H9 (cell line): Measurements from ENCODE around the gene PPARA. TPM values are rescaled to one million over a fixed set of nuclear protein-coding genes. Genes with fewer than 3 reads are reported as not detected.

Experiments
- DNase-seq: peaks from one replicate; pipeline ENCODE4 v3.0.0-alpha.2; 2017
- H2AFZ ChIP-seq: one replicate; pipeline ENCODE4 v1.6.1; 2013; ENCODE audit warnings: mild to moderate bottlenecking, low read length, control low read depth, moderate library complexity
- H2AK5ac ChIP-seq: 2 replicates; pipeline ENCODE4 v1.6.1; 2013; ENCODE audit warnings: low read length, control low read depth, mixed read lengths; ENCODE audit not compliant: insufficient read length
- H2BK120ac ChIP-seq: one replicate; pipeline ENCODE4 v1.6.1; 2013; ENCODE audit warnings: low read depth, mild to moderate bottlenecking, low read length, control low read depth, inconsistent platforms; ENCODE audit not compliant: poor library complexity, severe bottlenecking
- H2BK12ac ChIP-seq: 2 replicates; pipeline ENCODE4 v1.6.1; 2013; ENCODE audit warnings: low read length, control low read depth, mixed read lengths, low read depth; ENCODE audit not compliant: insufficient read length
- H2BK15ac ChIP-seq: 2 replicates; pipeline ENCODE4 v1.6.1; 2013; ENCODE audit warnings: low read depth, low read length, control low read depth
- H2BK20ac ChIP-seq: one replicate; pipeline ENCODE4 v1.6.1; 2013; ENCODE audit warnings: low read depth, mild to moderate bottlenecking, low read length, control low read depth, inconsistent platforms; ENCODE audit not compliant: poor library complexity, severe bottlenecking
- H2BK5ac ChIP-seq: 2 replicates; pipeline ENCODE4 v1.6.1; 2013; ENCODE audit warnings: low read length, control low read depth, mixed read lengths; ENCODE audit not compliant: insufficient read length
- H3K14ac ChIP-seq: 2 replicates; pipeline ENCODE4 v1.6.1; 2013; ENCODE audit warnings: low read length, control low read depth; ENCODE audit not compliant: insufficient read depth
- H3K18ac ChIP-seq: 2 replicates; pipeline ENCODE4 v1.6.1; 2013; ENCODE audit warnings: low read depth, mild to moderate bottlenecking, mixed read lengths, low read length, control low read depth; ENCODE audit not compliant: insufficient read length
- H3K23ac ChIP-seq: 2 replicates; pipeline ENCODE4 v1.6.1; 2013; ENCODE audit warnings: low read length, control low read depth, mixed read lengths, low read depth; ENCODE audit not compliant: insufficient read length
- H3K23me2 ChIP-seq: 2 replicates; pipeline ENCODE4 v1.6.1; 2013; ENCODE audit warnings: low read depth, mild to moderate bottlenecking, mixed read lengths, low read length, control low read depth; ENCODE audit not compliant: insufficient read length, poor library complexity, severe bottlenecking
- H3K27ac ChIP-seq: 2 replicates; pipeline ENCODE4 v1.5.1; 2013; ENCODE audit warnings: low read length, control low read depth, mixed read lengths, low read depth; ENCODE audit not compliant: insufficient read length
- H3K27me3 ChIP-seq: 2 replicates; pipeline ENCODE4 v1.6.1; 2013; ENCODE audit warnings: low read length, control low read depth, inconsistent platforms; ENCODE audit not compliant: insufficient read depth
- H3K4ac ChIP-seq: 2 replicates; pipeline ENCODE4 v1.6.1; 2013; ENCODE audit warnings: low read depth, mild to moderate bottlenecking, control low read depth, inconsistent platforms, low read length, moderate library complexity
- H3K4me1 ChIP-seq: 2 replicates; pipeline ENCODE4 v1.6.1; 2013; ENCODE audit warnings: low read length, control low read depth, inconsistent platforms; ENCODE audit not compliant: insufficient read depth
- H3K4me2 ChIP-seq: 2 replicates; pipeline ENCODE4 v1.6.1; 2013; ENCODE audit warnings: low read length, control low read depth, mixed read lengths; ENCODE audit not compliant: insufficient read length, insufficient read depth
- H3K56ac ChIP-seq: 2 replicates; pipeline ENCODE4 v1.6.1; 2013; ENCODE audit warnings: low read depth, mild to moderate bottlenecking, mixed read lengths, low read length, control low read depth; ENCODE audit not compliant: insufficient read length
- H3K79me1 ChIP-seq: 2 replicates; pipeline ENCODE4 v1.6.1; 2013; ENCODE audit warnings: low read depth, mild to moderate bottlenecking, moderate library complexity, low read length, control low read depth, inconsistent platforms; ENCODE audit not compliant: insufficient read depth, poor library complexity, severe bottlenecking
- H3K79me2 ChIP-seq: 2 replicates; pipeline ENCODE4 v1.6.1; 2013; ENCODE audit warnings: low read length, control low read depth, inconsistent platforms; ENCODE audit not compliant: insufficient read depth
- H3K9ac ChIP-seq: 2 replicates; pipeline ENCODE4 v1.6.1; 2013; ENCODE audit warnings: low read length, control low read depth, mixed read lengths; ENCODE audit not compliant: insufficient read length; ENCODE audit errors: extremely low read depth
- H3K9me3 ChIP-seq: one replicate; pipeline ENCODE4 v1.6.1; 2013; ENCODE audit warnings: low read depth, low read length, inconsistent platforms; ENCODE audit not compliant: control insufficient read depth
- H3T11ph ChIP-seq: one replicate; pipeline ENCODE4 v1.6.1; 2013; ENCODE audit warnings: mild to moderate bottlenecking, low read length, control low read depth, inconsistent platforms
- H4K20me1 ChIP-seq: one replicate; pipeline ENCODE4 v1.6.1; 2013; ENCODE audit not compliant: control insufficient read depth, insufficient read length, insufficient read depth
- H4K5ac ChIP-seq: 2 replicates; pipeline ENCODE4 v1.6.1; 2013; ENCODE audit warnings: low read depth, mild to moderate bottlenecking, mixed read lengths, low read length, control low read depth; ENCODE audit not compliant: insufficient read length
- H4K8ac ChIP-seq: replicated peaks from 2 replicates; pipeline ENCODE4 v1.6.1; 2013; ENCODE audit warnings: low read length, control low read depth, mixed read lengths, low read depth; ENCODE audit not compliant: insufficient read length
- H4K91ac ChIP-seq: 2 replicates; pipeline ENCODE4 v1.6.1; 2013; ENCODE audit warnings: low read depth, mild to moderate bottlenecking, moderate library complexity, mixed read lengths, low read length, control low read depth; ENCODE audit not compliant: insufficient read length
- H3K27ac Mint-ChIP-seq, 3 experiments: 2 replicates in 2 of 3; 3 replicates in 1 of 3; pipeline ENCODE4 v1.8.0; 2020 to 2021; ENCODE audit warnings: mixed read lengths in 3 of 3, mild to moderate bottlenecking in 1 of 3, moderate library complexity in 1 of 3
- H3K27me3 Mint-ChIP-seq: 2 replicates; pipeline ENCODE4 v1.8.0; 2021; ENCODE audit warnings: low read depth, mild to moderate bottlenecking, moderate library complexity, mixed read lengths
- H3K36me3 Mint-ChIP-seq, 3 experiments: 2 replicates in 2 of 3; 3 replicates in 1 of 3; pipeline ENCODE4 v1.8.0; 2020 to 2021; ENCODE audit warnings: low read depth in 3 of 3, mixed read lengths in 3 of 3; ENCODE audit not compliant: insufficient read depth in 1 of 3
- H3K4me1 Mint-ChIP-seq, 2 experiments: 2 replicates each; pipeline ENCODE4 v1.8.0; 2020; ENCODE audit warnings: mixed read lengths in 2 of 2
- H3K4me3 Mint-ChIP-seq, 2 experiments: 2 replicates in 1 of 2; 3 replicates in 1 of 2; pipeline ENCODE4 v1.8.0; 2020 to 2021; ENCODE audit warnings: mild to moderate bottlenecking in 2 of 2, mixed read lengths in 2 of 2, moderate library complexity in 1 of 2
- H3K9me3 Mint-ChIP-seq, 2 experiments: 2 replicates in 1 of 2; 3 replicates in 1 of 2; pipeline ENCODE4 v1.8.0; 2020; ENCODE audit warnings: mild to moderate bottlenecking in 2 of 2, mixed read lengths in 2 of 2, moderate library complexity in 1 of 2
- WGBS: extraction: QIAGEN DNeasy Blood & Tissue Kit; methylation state at CpG from one replicate; pipeline ENCODE4 v1.1.7; 2013; ENCODE audit warnings: missing lambda C conversion rate, low lambda C conversion rate, mixed read lengths; ENCODE audit not compliant: insufficient read length; ENCODE audit errors: extremely low coverage; 5-methylcytosine and 5-hydroxymethylcytosine counted together
- total RNA-seq: library from RNA; stranded (reverse); gene quantifications from 2 replicates; pipeline ENCODE4 v1.2.1, GENCODE V29; 2021
- TF ChIP-seq, protein P1 (sequence below): fragments of 200-600 bp; sonication (generic); conservative IDR thresholded peaks from 3 replicates; pipeline ENCODE4 v1.8.0; 2021; ENCODE audit warnings: antibody characterized with exemption, mild to moderate bottlenecking

Gene PPARA
- total RNA-seq, 1 experiment from 2014 or later, result 7.3 TPM

DNA sequence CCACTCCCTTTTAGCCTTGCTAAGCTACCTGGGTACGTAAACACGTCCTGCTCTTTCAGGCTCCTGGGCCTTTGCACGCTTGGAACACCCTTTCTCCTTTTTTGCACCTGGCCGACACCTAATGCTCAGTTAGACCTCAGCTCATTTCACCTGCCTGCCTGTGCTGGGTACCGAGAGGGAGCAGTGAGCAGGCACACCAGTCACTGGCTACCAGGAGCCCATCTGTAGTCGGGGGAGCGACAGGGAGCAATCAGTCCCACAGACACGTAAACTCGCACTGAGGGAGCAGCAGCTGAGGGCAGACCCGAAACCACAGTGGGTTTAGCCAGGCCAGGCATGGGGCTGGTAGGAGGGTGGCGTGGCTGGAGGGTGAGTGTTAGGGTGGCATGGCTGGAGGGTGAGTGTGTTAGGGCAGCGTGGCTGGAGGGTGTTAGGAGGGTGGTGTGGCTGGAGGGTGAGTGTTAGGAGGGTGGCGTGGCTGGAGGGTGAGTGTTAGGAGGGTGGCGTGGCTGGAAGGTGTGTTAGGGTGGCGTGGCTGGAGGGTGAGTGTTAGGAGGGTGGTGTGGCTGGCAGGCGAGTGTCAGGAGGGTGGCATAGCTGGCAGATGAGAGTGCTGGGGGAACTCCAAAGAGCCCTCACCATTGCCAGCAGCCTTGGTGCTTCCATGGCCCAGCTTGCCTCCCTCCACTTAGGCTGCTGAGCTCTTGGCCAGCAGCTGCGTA lies 140.0 kb downstream of the PPARA start:
- no peak for DNase-seq
- no peak overlapping the region for H2BK120ac ChIP-seq
- H3K4me2 ChIP-seq, result no peak overlapping the region
- H3K9ac ChIP-seq, result no peak overlapping the region
- H3K14ac ChIP-seq, result no peak overlapping the region; the same call in 1 of the 2 replicates
- H3K23me2 ChIP-seq, result no peaks in the 10 kb centered on the region
- no peaks in the 10 kb centered on the region for H3K79me2 ChIP-seq
- no peak overlapping the region for H2BK12ac ChIP-seq
- no peaks in the 10 kb centered on the region for H3K9me3 ChIP-seq
- Mint-ChIP-seq H3K27ac (peak overlapping the region in 2 of 3 experiments; percentile 49 to 90; a peak in 1 of 7 replicates), H3K36me3 (peaks cover 2 to 34% (median 29%) of the 10 kb centered on the region in 3 experiments; a peak in 6 of 7 replicates), H3K9me3 (no peaks in the 10 kb centered on the region), H3K4me1 (peaks cover 3% of the 10 kb centered on the region in 2 experiments), H3K4me3 (no peak overlapping the region), H3K27me3 (no peaks in the 10 kb centered on the region; the same call in 1 of the 2 replicates)
- no peak overlapping the region for H3K23ac ChIP-seq
- no CpG with 5 or more reads among the region's 17 CpGs for WGBS
- no peak overlapping the region for H3K18ac ChIP-seq
- H2BK15ac ChIP-seq, result no peak overlapping the region
- H3T11ph ChIP-seq, result no peak overlapping the region
- no peak overlapping the region for H3K4ac ChIP-seq
- no peaks in the 10 kb centered on the region for H3K4me1 ChIP-seq
- TF ChIP-seq, protein P1, sequence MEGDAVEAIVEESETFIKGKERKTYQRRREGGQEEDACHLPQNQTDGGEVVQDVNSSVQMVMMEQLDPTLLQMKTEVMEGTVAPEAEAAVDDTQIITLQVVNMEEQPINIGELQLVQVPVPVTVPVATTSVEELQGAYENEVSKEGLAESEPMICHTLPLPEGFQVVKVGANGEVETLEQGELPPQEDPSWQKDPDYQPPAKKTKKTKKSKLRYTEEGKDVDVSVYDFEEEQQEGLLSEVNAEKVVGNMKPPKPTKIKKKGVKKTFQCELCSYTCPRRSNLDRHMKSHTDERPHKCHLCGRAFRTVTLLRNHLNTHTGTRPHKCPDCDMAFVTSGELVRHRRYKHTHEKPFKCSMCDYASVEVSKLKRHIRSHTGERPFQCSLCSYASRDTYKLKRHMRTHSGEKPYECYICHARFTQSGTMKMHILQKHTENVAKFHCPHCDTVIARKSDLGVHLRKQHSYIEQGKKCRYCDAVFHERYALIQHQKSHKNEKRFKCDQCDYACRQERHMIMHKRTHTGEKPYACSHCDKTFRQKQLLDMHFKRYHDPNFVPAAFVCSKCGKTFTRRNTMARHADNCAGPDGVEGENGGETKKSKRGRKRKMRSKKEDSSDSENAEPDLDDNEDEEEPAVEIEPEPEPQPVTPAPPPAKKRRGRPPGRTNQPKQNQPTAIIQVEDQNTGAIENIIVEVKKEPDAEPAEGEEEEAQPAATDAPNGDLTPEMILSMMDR, result no peak
- H3K56ac ChIP-seq, result no peak overlapping the region
- no peak overlapping the region for H4K8ac ChIP-seq
- H3K79me1 ChIP-seq, result no peaks in the 10 kb centered on the region
- H3K27me3 ChIP-seq, result no peaks in the 10 kb centered on the region
- no peak overlapping the region for H2AK5ac ChIP-seq
- no peak overlapping the region for H4K5ac ChIP-seq
- no peak overlapping the region for H2BK20ac ChIP-seq
- no peaks in the 10 kb centered on the region for H4K20me1 ChIP-seq
- H2AFZ ChIP-seq, result no peak overlapping the region
- H4K91ac ChIP-seq, result no peak overlapping the region
- no peak overlapping the region for H3K27ac ChIP-seq
- no peak overlapping the region for H2BK5ac ChIP-seq
